GM08714 (cell line): ENCODE measurements around the gene UBE3B.

Experiments used
- H3K4me3 ChIP-seq: fragments of 200-500 bp; sonication (Bioruptor generic); 2 replicates; pipeline ENCODE4 v1.5.1; 2014; ENCODE audit warnings: mild to moderate bottlenecking, low read length, inconsistent platforms
- ZNF274 ChIP-seq: IDR thresholded peaks from 2 replicates; pipeline ENCODE4 v1.6.1; 2012; ENCODE audit warnings: mild to moderate bottlenecking, low read depth, low read length

UBE3B gene

GRCh38 chr12:109533487-109533740 is 56.0 kb downstream of the UBE3B start:
- no peak overlapping the region for H3K4me3 ChIP-seq
- TF ChIP-seq ZNF274: no peak

- H3K4me3 ChIP-seq: no peak overlapping the region
- TF ChIP-seq ZNF274: no peak
Observed at GRCh38 chr12:109534456-109534855, 57.0 kb downstream of the UBE3B start.

GRCh38 chr12:109535231-109535862 is 57.9 kb downstream of the UBE3B start:
- H3K4me3 ChIP-seq: no peak overlapping the region
- TF ChIP-seq ZNF274: no peak

GRCh38 chr12:109535863-109536250 is 58.4 kb downstream of the UBE3B start:
- TF ChIP-seq ZNF274: no peak
- no peak overlapping the region for H3K4me3 ChIP-seq

GRCh38 chr12:109537136-109537535 is 59.7 kb downstream of the UBE3B start:
- H3K4me3 ChIP-seq: no peak overlapping the region
- no peak for TF ChIP-seq ZNF274

- no peak for TF ChIP-seq ZNF274
- H3K4me3 ChIP-seq: no peak overlapping the region
Observed at GRCh38 chr12:109538191-109538863, 60.9 kb downstream of the UBE3B start.

- H3K4me3 ChIP-seq: no peak overlapping the region
- TF ChIP-seq ZNF274: no peak
Observed at GRCh38 chr12:109539508-109539907, 62.1 kb downstream of the UBE3B start.

- H3K4me3 ChIP-seq: no peak overlapping the region
- TF ChIP-seq ZNF274: no peak
Observed at GRCh38 chr12:109540526-109541412, 63.3 kb downstream of the UBE3B start.

GRCh38 chr12:109541413-109541726 is 63.9 kb downstream of the UBE3B start:
- no peak for TF ChIP-seq ZNF274
- H3K4me3 ChIP-seq: no peak overlapping the region

- H3K4me3 ChIP-seq: no peak overlapping the region
- TF ChIP-seq ZNF274: no peak
Observed at GRCh38 chr12:109542014-109542413, 64.6 kb downstream of the UBE3B start.

- no peak overlapping the region for H3K4me3 ChIP-seq
- TF ChIP-seq ZNF274: no peak
Observed at GRCh38 chr12:109542876-109543275, 65.4 kb downstream of the UBE3B start.

- TF ChIP-seq ZNF274: no peak
- no peak overlapping the region for H3K4me3 ChIP-seq
Observed at GRCh38 chr12:109544955-109545531, 67.6 kb downstream of the UBE3B start.

- H3K4me3 ChIP-seq: no peak overlapping the region
- TF ChIP-seq ZNF274: no peak
Observed at GRCh38 chr12:109545826-109546225, 68.4 kb downstream of the UBE3B start.

GRCh38 chr12:109547286-109547685 is 69.9 kb downstream of the UBE3B start:
- H3K4me3 ChIP-seq: no peak overlapping the region
- no peak for TF ChIP-seq ZNF274

- no peak overlapping the region for H3K4me3 ChIP-seq
Observed at GRCh38 chr12:109548258-109548657, 70.8 kb downstream of the UBE3B start.

More at GRCh38 chr12:109548258-109548657, 70.8 kb downstream of the UBE3B start:
- TF ChIP-seq ZNF274: no peak
